Thymus (tissue), 11 donors: ENCODE results near the gene ZNF512B. TPM values are rescaled to one million over a fixed set of nuclear protein-coding genes. Genes with fewer than 3 reads are reported as not detected.
"Not testable (repeated sequence)": the region's sequence is repeated elsewhere in the genome, so short reads cannot be mapped to it uniquely, and the experiment has no call there.

ENCODE experiments used
- DNase-seq, 9 donors: peaks; one replicate each; pipeline ENCODE4 v3.0.0-alpha.2; 2013; ENCODE audit warnings: low spot score in 9 of 9, low read depth in 6 of 9, missing footprints in 1 of 9
- H3K27ac ChIP-seq, 2 donors: one replicate each; pipeline ENCODE4 v1.5.1; 2013; ENCODE audit warnings: control low read depth in 1 of 2, low read depth in 1 of 2, low read length in 1 of 2, mild to moderate bottlenecking in 1 of 2, moderate library complexity in 1 of 2
- H3K27me3 ChIP-seq, 2 donors: one replicate each; pipeline ENCODE4 v1.5.1; 2013; ENCODE audit warnings: low read length in 1 of 2; ENCODE audit not compliant: control insufficient read depth in 2 of 2, insufficient read depth in 1 of 2
- H3K36me3 ChIP-seq, 2 donors: one replicate each; pipeline ENCODE4 v1.5.1; 2013; ENCODE audit warnings: low read length in 1 of 2, mild to moderate bottlenecking in 1 of 2, moderate library complexity in 1 of 2; ENCODE audit not compliant: control insufficient read depth in 2 of 2, insufficient read depth in 2 of 2
- H3K4me1 ChIP-seq, 2 donors: one replicate each; pipeline ENCODE4 v1.5.1; 2013; ENCODE audit warnings: low read length in 2 of 2; ENCODE audit not compliant: control insufficient read depth in 2 of 2, insufficient read depth in 2 of 2
- H3K4me3 ChIP-seq, 2 donors: one replicate each; pipeline ENCODE4 v1.5.1; 2013; ENCODE audit warnings: low read length in 2 of 2, control low read depth in 1 of 2, mild to moderate bottlenecking in 1 of 2
- H3K9me3 ChIP-seq, 2 donors: one replicate each; pipeline ENCODE4 v1.5.1; 2013; ENCODE audit warnings: low read length in 1 of 2, mild to moderate bottlenecking in 1 of 2; ENCODE audit not compliant: control insufficient read depth in 2 of 2, insufficient read depth in 1 of 2
- WGBS: extraction: QIAGEN DNeasy Blood & Tissue Kit; methylation state at CpG from one replicate; pipeline ENCODE4 v1.1.7; 2013; 5-methylcytosine and 5-hydroxymethylcytosine counted together
- polyA plus RNA-seq: library from polyadenylated mRNA; stranded (reverse); fragments of 200-250 nt; gene quantifications from one replicate; pipeline ENCODE4 v1.2.3, GENCODE V29; 2013
- total RNA-seq: library from RNA; stranded (reverse); fragments of 120-200 nt; gene quantifications from one replicate; pipeline ENCODE4 v1.2.4, GENCODE V29; 2013
- donor health status: healthy.

The ZNF512B gene
- total and polyA plus RNA-seq, 2 donors: 10.0 to 13.4 TPM

DNA sequence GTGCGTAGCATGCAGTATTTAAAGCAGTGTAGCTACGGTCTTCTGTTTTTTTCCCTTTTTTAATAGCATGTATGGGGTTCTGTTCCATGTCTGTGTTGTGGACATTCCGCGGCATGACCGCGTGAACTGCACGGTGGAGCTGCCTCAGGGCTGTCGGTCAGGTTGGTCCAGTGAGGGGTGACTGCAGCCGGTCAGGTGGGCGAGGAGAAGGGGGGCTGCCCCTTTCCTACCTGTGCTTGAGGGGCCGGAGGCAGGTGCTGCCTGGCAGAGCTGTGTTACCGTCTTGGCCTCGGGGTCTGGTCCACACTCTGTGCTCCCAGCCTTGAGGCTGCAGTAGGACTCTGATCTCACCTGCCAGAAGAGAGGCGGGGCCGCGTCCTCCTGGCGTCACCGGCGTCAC is 38.0 kb downstream of the ZNF512B start:
- DNase-seq: no peak
- Histone ChIP-seq H3K36me3 (peaks cover 70 to 84% of the 10 kb centered on the region in 2 donors), H3K4me1 (no peaks in the 10 kb centered on the region), H3K9me3 (peaks cover 0 to 3% of the 10 kb centered on the region in 2 donors), H3K4me3 (no peak overlapping the region), H3K27me3 (no peaks in the 10 kb centered on the region), H3K27ac (no peak overlapping the region)
- 98% methylated on average over 19 of the region's 19 CpGs for WGBS

GRCh38 chr20:63930971-63931553 is 38.7 kb downstream of the ZNF512B start:
- Histone ChIP-seq H3K36me3 (peaks cover 75 to 85% of the 10 kb centered on the region in 2 donors), H3K4me3 (no peak overlapping the region), H3K27ac (no peak overlapping the region), H3K9me3 (peaks cover 0 to 3% of the 10 kb centered on the region in 2 donors), H3K27me3 (no peaks in the 10 kb centered on the region), H3K4me1 (no peaks in the 10 kb centered on the region)
- no peak for DNase-seq
- 98% methylated on average over 37 of the region's 37 CpGs for WGBS

GRCh38 chr20:63929473-63929883 is 40.3 kb downstream of the ZNF512B start:
- H3K36me3 ChIP-seq: peaks cover 63 to 73% of the 10 kb centered on the region in 2 donors
- H3K27me3 ChIP-seq, H3K4me3 ChIP-seq, H3K9me3 ChIP-seq, H3K27ac ChIP-seq, H3K4me1 ChIP-seq, DNase-seq: not testable (repeated sequence)
- WGBS: 96% methylated on average over 31 of the region's 31 CpGs

DNA sequence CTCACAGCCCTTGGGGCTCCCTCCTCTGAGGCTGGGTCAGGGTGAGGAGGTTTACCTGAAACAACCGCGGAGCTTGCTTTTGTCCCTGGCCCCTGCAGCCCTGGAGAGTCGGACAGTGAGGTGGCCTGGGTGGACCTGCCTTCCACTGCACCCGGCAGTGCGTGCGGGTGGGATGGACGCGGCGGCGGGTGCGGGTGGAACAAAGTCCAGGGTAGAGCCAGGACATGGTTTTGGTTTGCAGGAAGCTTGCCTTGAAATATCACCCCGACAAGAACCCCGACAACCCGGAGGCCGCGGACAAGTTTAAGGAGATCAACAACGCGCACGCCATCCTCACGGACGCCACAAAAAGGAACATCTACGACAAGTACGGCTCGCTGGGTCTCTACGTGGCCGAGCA is 40.7 kb downstream of the ZNF512B start:
- Histone ChIP-seq H3K27me3 (no peaks in the 10 kb centered on the region), H3K27ac (no peak overlapping the region), H3K36me3 (peaks cover 61 to 69% of the 10 kb centered on the region in 2 donors), H3K4me1 (peaks cover 0 to 3% of the 10 kb centered on the region in 2 donors), H3K9me3 (peaks cover 0 to 3% of the 10 kb centered on the region in 2 donors), H3K4me3 (no peak overlapping the region)
- no peak for DNase-seq
- 98% methylated on average over 26 of the region's 26 CpGs for WGBS

DNA sequence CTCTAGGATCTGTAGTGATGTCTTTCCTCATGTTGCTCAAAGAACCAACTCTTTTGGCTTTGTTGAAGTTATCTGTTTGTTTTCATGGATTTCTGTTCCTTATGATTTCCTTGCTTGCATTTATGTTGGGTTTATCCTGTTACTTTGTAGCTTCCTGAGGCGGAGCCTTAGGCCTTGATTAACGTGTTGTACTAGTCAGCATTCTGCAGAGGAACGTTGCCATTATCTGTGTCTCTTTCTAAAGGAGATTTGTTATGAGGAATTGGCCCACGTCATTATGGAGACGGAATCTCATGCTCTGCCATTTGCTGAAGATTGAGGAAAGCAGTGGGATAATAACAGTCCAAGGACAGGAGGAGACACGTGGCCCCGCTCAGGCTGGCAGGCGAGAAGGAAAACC is 43.4 kb downstream of the ZNF512B start:
- H3K4me3 ChIP-seq: no peak overlapping the region
- no peaks in the 10 kb centered on the region for H3K9me3 ChIP-seq
- no peak for DNase-seq
- H3K36me3 ChIP-seq: peaks cover 35 to 46% of the 10 kb centered on the region in 2 donors
- H3K27me3 ChIP-seq: no peaks in the 10 kb centered on the region
- H3K27ac ChIP-seq: no peak overlapping the region
- peaks cover 0 to 8% of the 10 kb centered on the region in 2 donors for H3K4me1 ChIP-seq
- 96% methylated on average over 8 of the region's 8 CpGs for WGBS

DNA sequence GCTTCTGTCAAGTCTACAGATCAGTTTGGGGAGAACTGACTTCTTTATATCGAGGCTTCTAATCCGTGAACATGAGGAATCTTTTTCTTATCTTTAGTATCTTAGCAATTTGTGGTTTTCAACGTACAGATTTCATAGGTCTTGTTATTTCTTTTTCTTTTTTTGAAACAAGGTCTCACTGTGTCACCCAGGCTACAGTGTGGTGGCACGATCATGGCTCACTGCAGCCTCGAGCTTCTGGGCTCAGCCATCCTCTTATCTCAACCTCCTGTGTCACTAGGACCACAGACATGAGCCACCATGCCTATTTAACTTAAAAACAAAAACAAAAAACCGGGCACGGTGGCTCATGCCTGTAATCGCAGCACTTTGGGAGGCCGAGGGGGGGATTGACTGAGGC is 45.5 kb downstream of the ZNF512B start:
- DNase-seq: no peak
- no peaks in the 10 kb centered on the region for H3K9me3 ChIP-seq
- WGBS: 52% methylated on average over 9 of the region's 9 CpGs
- peaks cover 0 to 8% of the 10 kb centered on the region in 2 donors for H3K4me1 ChIP-seq
- no peak overlapping the region for H3K27ac ChIP-seq
- no peak overlapping the region for H3K4me3 ChIP-seq
- H3K27me3 ChIP-seq: no peaks in the 10 kb centered on the region
- peaks cover 21 to 41% of the 10 kb centered on the region in 2 donors for H3K36me3 ChIP-seq

DNA sequence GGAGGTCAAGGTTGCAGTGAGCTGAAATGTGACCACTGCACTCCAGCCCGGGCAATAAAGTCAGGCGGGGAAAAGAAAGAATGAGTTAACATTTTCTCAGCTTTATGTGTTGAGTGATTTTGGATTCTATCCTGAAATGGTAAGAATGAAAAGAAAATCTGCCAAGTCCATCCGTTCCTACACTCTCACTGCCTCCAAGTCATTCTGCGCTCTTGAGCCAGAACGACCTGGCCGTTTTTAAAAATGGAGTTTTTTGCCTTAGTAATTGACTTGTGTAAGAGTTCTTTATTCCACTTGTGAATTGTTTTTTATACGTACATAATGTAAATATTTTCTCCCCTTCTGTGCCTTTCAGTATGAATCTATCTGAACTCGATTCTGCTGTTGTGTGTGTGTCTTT is 46.1 kb downstream of the ZNF512B start:
- Histone ChIP-seq H3K4me1 (peaks cover 0 to 8% of the 10 kb centered on the region in 2 donors), H3K36me3 (peaks cover 20 to 38% of the 10 kb centered on the region in 2 donors), H3K9me3 (no peaks in the 10 kb centered on the region), H3K4me3 (no peak overlapping the region), H3K27me3 (no peaks in the 10 kb centered on the region), H3K27ac (no peak overlapping the region)
- no peak for DNase-seq
- WGBS: 94% methylated on average over 8 of the region's 8 CpGs

- Histone ChIP-seq H3K27me3 (no peaks in the 10 kb centered on the region), H3K4me1 (peaks cover 0 to 8% of the 10 kb centered on the region in 2 donors), H3K36me3 (peaks cover 12 to 30% of the 10 kb centered on the region in 2 donors), H3K9me3 (peaks cover 2 to 11% of the 10 kb centered on the region in 2 donors), H3K4me3 (no peak overlapping the region), H3K27ac (no peak overlapping the region)
- WGBS: 96% methylated on average over 23 of the region's 23 CpGs
- DNase-seq: no peak
These were observed 49.5 kb downstream of the ZNF512B start for GRCh38 chr20:63920226-63920625.

DNA sequence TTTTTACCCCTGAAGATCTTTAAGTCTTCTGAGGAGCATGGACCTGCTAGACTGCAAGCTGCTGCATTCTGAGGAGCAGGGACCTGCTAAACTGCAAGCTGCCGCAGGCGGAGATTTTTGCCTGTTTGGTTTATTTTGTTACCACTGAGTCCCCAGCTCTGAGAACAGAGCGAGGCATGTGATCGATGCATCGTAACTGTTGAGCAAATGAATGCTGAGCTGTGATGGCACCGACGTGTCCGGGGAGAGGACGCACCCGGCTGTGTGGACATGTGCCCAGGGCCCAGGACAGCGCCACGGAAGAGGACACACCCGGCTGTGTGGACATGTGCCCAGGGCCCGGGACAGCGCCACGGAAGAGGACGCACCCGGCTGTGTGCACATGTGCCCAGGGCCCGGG is 50.6 kb downstream of the ZNF512B start:
- Histone ChIP-seq H3K4me3 (no peak overlapping the region), H3K27ac (no peak overlapping the region), H3K27me3 (no peaks in the 10 kb centered on the region), H3K4me1 (peaks cover 0 to 5% of the 10 kb centered on the region in 2 donors), H3K36me3 (peaks cover 12 to 26% of the 10 kb centered on the region in 2 donors), H3K9me3 (peaks cover 2 to 11% of the 10 kb centered on the region in 2 donors)
- no peak for DNase-seq
- WGBS: 98% methylated on average over 19 of the region's 19 CpGs
